Measurements from ENCODE around the gene SEMA7A.

Gene SEMA7A

DNA sequence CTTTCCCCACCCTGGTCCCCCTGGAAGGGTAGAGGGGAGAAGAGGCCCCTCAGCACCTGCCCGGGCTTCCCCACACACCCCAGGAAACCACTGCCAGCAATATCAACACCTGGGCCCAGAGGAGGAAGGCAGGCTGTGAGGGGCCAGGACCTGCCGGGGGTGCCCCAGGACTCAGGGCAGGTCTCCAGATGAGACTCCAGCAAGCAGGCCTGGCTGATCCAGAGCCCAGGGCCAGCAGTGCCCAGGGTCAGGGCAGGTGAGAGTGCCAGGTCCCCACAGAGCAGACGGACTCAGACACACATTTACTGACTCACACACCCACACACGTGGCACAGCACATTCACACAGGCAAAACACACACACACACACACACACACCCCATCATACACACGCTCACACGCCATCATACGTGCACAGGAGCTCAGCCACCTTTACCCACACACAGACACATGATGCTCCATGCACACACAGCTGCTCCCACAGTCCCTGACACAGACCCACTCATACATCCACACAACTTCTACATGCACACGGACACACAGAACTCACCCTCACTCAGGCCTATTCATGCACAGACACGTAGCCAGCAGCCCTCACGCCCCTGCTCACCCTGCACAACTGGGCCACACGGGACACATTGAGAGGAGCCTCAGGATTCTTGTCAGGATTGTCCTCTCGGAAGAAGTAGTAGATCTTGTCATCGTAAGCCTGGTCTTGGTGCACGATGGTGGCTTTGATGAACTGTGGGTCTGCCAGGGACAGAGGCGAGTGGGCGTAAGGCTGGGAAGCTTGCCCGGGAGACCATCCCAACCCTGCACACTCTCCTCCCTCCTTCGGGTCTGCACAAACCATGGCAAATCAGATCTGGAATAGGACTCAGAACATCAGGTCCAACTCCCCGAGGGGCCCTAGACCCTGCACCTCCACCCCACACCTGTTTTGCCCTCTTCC is 17.5 kb downstream of the SEMA7A start:
- DNase-seq (no peak), ATAC-seq (no peak)
- H3K27me3 Mint-ChIP-seq = no peaks in the 10 kb centered on the region
- no peak overlapping the region for H3K4me3 Mint-ChIP-seq
- no peaks in the 10 kb centered on the region for H3K9me3 Mint-ChIP-seq
- H3K27ac Mint-ChIP-seq = peak overlapping the region; percentile 0 to 55
- H3K4me1 Mint-ChIP-seq = peaks cover 70% of the 10 kb centered on the region

DNA sequence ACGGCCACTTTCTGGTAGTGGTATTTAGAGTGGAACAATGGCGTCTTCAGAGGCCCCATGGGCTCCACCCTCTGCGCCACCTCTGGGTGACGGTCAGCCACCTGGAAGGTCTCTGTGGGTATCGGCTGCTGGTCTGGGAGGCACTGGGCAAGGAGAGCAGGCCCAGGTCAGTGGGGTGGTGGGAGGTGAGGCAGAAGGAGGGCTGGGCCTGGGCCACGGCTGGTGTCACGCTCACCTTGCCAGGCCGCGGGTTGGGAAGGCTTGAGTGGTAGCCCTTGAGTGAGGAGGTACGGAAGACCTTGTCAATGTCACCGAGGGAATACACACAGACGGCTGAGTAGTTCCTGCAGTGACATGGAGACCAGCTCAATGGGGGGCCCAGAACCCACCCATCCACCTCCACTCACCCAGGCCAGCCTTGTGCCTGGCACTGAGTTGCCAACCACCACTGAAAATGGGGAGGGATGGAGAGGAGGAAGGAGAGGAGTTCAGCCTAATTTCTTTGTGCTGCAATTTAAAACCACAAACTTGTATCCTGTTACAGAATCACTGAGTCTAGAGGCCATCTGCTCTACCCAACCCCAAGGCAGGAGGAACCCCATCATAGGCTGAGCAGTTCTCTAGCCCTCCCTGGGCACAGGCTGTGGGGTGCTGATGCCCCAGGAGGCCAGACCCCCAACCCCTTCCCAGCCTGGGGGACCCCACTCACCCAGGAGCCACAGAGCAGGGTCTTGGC is 19.0 kb downstream of the SEMA7A start:
- ATAC-seq (no peak), DNase-seq (no peak)
- Mint-ChIP-seq H3K27me3 (no peaks in the 10 kb centered on the region), H3K9me3 (no peaks in the 10 kb centered on the region), H3K4me3 (no peak overlapping the region), H3K27ac (no peak overlapping the region), H3K4me1 (peaks cover 55% of the 10 kb centered on the region)

- Mint-ChIP-seq H3K4me1 (peaks cover 49% of the 10 kb centered on the region), H3K27ac (peak overlapping the region in 1 of 2 donors; percentile 67), H3K27me3 (no peaks in the 10 kb centered on the region), H3K4me3 (no peak overlapping the region), H3K9me3 (no peaks in the 10 kb centered on the region)
- DNase-seq (no peak), ATAC-seq (no peak)
Measured at GRCh38 chr15:74414081-74414580, 19.6 kb downstream of the SEMA7A start.

GRCh38 chr15:74413350-74414080 is 20.2 kb downstream of the SEMA7A start:
- no peaks in the 10 kb centered on the region for H3K27me3 Mint-ChIP-seq
- ATAC-seq (no peak), DNase-seq (no peak)
- H3K4me3 Mint-ChIP-seq = no peak overlapping the region
- H3K4me1 Mint-ChIP-seq = peaks cover 49% of the 10 kb centered on the region
- H3K9me3 Mint-ChIP-seq = no peaks in the 10 kb centered on the region
- peak overlapping the region; percentile 51 to 75 for H3K27ac Mint-ChIP-seq

DNA sequence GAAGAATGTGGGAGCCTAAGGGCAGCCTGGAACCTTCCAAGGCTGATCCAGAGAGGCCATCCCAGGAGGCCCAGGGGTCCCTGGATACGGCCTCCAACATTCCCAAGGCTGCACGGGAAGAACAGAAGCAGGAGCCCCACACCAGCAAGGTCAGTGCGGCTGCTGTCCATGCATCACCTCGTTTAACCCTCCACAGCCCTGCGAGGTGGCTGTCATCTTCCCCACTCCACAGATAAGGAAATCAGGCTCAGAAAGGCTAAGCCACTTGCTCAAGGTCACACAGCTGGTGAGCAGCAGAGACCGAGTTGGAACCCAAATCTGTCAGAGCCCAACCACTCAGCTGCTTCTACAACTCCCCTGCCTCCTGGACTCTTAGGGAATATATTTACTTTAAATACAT is 21.6 kb downstream of the SEMA7A start:
- no peaks in the 10 kb centered on the region for H3K27me3 Mint-ChIP-seq
- H3K4me1 Mint-ChIP-seq = peaks cover 48% of the 10 kb centered on the region
- H3K27ac Mint-ChIP-seq = no peak overlapping the region
- DNase-seq (no peak), ATAC-seq (no peak)
- no peak overlapping the region for H3K4me3 Mint-ChIP-seq
- H3K9me3 Mint-ChIP-seq = no peaks in the 10 kb centered on the region

DNA sequence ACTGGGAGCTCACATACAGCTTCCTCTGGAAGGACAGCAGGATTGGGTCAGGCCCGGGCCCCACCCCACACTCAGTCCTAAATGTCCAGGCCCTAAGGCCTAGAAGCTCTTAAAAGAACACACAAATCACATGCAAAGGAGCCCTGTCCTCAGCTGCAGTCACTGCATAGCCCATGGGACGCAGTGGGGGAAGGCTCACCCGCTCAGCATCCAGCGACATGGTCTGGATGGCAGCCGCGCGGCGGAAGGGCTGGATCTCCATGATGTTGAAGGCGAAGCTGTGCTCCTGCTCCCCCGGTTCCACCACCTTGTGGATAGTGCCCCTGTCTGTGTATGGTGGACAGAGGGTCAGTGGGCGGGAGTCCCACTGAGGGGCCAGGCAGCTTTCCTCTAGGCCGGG is 22.1 kb downstream of the SEMA7A start:
- H3K27me3 Mint-ChIP-seq = no peaks in the 10 kb centered on the region
- peaks cover 48% of the 10 kb centered on the region for H3K4me1 Mint-ChIP-seq
- DNase-seq (no peak), ATAC-seq (no peak)
- H3K27ac Mint-ChIP-seq = peak overlapping the region in 1 of 2 donors; percentile 79
- H3K4me3 Mint-ChIP-seq = no peak overlapping the region
- H3K9me3 Mint-ChIP-seq = no peaks in the 10 kb centered on the region

DNA sequence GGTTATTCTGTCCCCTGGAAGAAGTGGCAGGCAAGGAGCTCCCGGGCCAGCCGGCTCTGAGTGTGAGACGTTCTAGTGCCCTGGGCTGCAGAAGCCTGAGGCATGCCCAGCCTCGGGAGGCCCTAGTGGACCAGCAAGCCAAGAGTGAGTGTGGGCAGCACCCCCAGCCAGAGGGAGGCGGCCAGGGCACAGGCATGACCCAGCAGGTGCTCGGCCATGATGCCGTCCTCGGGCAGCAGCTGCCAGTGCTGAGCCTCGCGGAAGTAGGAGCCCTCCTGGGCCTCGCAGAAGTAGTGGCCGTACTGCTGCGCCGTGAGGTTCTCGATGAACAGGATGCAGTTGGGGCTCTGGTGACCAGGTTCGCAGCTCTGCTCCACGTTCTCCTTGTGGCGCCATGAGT is 23.3 kb downstream of the SEMA7A start:
- peaks cover 48% of the 10 kb centered on the region for H3K4me1 Mint-ChIP-seq
- H3K9me3 Mint-ChIP-seq = no peaks in the 10 kb centered on the region
- DNase-seq (no peak), ATAC-seq (no peak)
- H3K27ac Mint-ChIP-seq = no peak overlapping the region
- H3K4me3 Mint-ChIP-seq = no peak overlapping the region
- H3K27me3 Mint-ChIP-seq = no peaks in the 10 kb centered on the region

- Mint-ChIP-seq H3K4me3 (no peak overlapping the region), H3K4me1 (peaks cover 46% of the 10 kb centered on the region), H3K9me3 (no peaks in the 10 kb centered on the region), H3K27ac (no peak overlapping the region), H3K27me3 (no peaks in the 10 kb centered on the region)
- DNase-seq (no peak), ATAC-seq (no peak)
Measured at GRCh38 chr15:74409225-74409624, 24.5 kb downstream of the SEMA7A start.

- H3K27ac Mint-ChIP-seq = no peak overlapping the region
- H3K4me1 Mint-ChIP-seq = peaks cover 46% of the 10 kb centered on the region
- H3K4me3 Mint-ChIP-seq = no peak overlapping the region
- DNase-seq (no peak), ATAC-seq (no peak)
- no peaks in the 10 kb centered on the region for H3K27me3 Mint-ChIP-seq
- H3K9me3 Mint-ChIP-seq = no peaks in the 10 kb centered on the region
Measured at GRCh38 chr15:74408815-74409214, 24.9 kb downstream of the SEMA7A start.

DNA sequence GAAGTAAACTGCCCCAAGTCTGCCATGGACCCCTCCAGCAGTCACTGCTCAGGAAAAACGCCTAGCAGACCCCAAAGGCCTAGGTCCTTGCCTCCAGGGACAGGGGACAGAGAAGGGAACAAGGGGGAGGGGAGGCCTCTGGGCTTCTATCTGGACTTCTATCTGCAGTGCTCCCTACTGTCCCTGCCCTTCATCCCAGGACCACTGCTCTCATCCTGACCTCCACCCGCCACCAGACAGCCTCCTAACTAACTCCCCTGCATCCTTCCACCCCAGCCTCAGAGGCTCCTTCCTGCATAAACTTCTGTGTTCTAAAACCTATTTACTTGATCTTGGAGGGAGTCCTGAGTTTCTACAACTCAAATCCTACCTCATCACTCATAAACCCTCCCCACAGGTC is 25.4 kb downstream of the SEMA7A start:
- DNase-seq = no peak
- H3K27ac Mint-ChIP-seq = peak overlapping the region in 1 of 2 donors; percentile 42
- ATAC-seq = peak; percentile 4
- H3K9me3 Mint-ChIP-seq = no peaks in the 10 kb centered on the region
- H3K27me3 Mint-ChIP-seq = no peaks in the 10 kb centered on the region
- peaks cover 49% of the 10 kb centered on the region for H3K4me1 Mint-ChIP-seq
- H3K4me3 Mint-ChIP-seq = no peak overlapping the region

- H3K4me3 Mint-ChIP-seq = no peak overlapping the region
- H3K4me1 Mint-ChIP-seq = peaks cover 62% of the 10 kb centered on the region
- peak overlapping the region; percentile 26 to 57 for H3K27ac Mint-ChIP-seq
- H3K27me3 Mint-ChIP-seq = no peaks in the 10 kb centered on the region
- ATAC-seq (no peak), DNase-seq (no peak)
- no peaks in the 10 kb centered on the region for H3K9me3 Mint-ChIP-seq
Measured at GRCh38 chr15:74406992-74407705, 26.6 kb downstream of the SEMA7A start.

DNA sequence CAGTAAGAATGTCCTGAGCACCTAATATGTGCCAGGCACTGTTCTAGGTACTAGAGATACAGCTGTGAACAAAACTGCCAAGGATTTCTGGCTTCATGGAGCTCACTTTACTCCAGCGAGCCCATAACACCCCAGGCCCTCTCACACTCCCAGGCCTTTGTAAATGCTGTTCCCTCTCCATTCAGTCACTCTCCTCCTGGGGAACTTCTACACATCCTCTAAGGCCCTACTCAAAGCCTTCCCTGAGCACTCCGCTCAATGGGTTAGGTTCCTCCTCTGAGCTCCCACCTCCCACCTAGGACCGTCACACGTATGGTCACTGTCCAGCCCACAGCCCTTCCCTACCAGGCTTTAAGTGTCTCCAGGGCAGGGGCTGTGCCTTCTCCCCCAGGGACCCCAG is 27.2 kb downstream of the SEMA7A start:
- Mint-ChIP-seq H3K4me1 (peaks cover 68% of the 10 kb centered on the region), H3K27me3 (no peaks in the 10 kb centered on the region), H3K9me3 (no peaks in the 10 kb centered on the region), H3K27ac (peak overlapping the region; percentile 1 to 57), H3K4me3 (no peak overlapping the region)
- ATAC-seq = no peak
- no peak for DNase-seq

DNA sequence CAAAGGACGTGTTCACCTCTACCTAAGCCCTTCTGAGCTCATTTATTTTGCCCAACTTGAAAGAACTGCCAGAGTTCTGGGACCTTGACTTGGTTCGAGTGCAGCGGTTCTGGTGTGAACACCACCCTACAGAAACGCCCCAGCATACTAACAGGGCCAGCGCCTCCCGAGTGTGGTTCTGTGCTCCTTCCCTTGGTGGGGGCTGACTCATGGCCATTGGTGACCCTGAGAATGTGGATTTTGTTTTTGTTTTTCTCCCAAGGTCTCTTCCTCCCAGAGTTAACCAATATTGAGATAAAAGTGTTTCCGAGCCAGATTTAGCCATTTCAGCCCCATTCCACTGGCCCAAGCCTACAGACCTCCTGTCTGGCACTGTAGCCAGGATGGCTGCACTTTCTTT is 27.9 kb downstream of the SEMA7A start:
- no peaks in the 10 kb centered on the region for H3K9me3 Mint-ChIP-seq
- ATAC-seq = no peak
- no peak for DNase-seq
- H3K4me3 Mint-ChIP-seq = no peak overlapping the region
- H3K27ac Mint-ChIP-seq = no peak overlapping the region
- H3K27me3 Mint-ChIP-seq = no peaks in the 10 kb centered on the region
- H3K4me1 Mint-ChIP-seq = peaks cover 75% of the 10 kb centered on the region

- DNase-seq = no peak
- Mint-ChIP-seq H3K4me1 (peaks cover 92% of the 10 kb centered on the region), H3K4me3 (peak overlapping the region; percentile 24 to 51)
Measured at GRCh38 chr15:74403991-74404563, 29.7 kb downstream of the SEMA7A start.

DNA sequence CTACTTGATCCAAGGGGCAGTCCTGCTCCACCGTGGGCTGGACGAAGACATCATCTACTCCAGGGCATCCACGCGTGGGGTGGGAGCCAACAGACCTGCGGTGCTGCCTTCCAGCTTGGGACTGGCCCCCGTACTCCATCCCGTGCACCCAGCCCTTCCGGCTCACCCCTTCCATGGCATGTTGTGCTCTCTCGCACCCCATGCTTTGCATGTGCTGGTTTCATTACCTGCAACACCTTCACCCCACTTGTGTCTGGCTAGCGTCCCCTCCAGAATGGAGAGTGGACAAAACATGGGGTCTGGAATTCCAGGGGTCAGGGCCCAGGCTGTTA is 30.2 kb downstream of the SEMA7A start:
- H3K9me3 Mint-ChIP-seq = no peaks in the 10 kb centered on the region
- H3K27ac Mint-ChIP-seq = peak overlapping the region; percentile 48 to 90
- no peak for DNase-seq
- ATAC-seq = no peak
- H3K4me1 Mint-ChIP-seq = peaks cover 92% of the 10 kb centered on the region
- no peaks in the 10 kb centered on the region for H3K27me3 Mint-ChIP-seq
- peak overlapping the region; percentile 24 to 51 for H3K4me3 Mint-ChIP-seq

More at GRCh38 chr15:74403991-74404563, 29.7 kb downstream of the SEMA7A start:
- H3K27ac Mint-ChIP-seq = peak overlapping the region in 1 of 2 donors; percentile 90
- H3K27me3 Mint-ChIP-seq = no peaks in the 10 kb centered on the region
- no peaks in the 10 kb centered on the region for H3K9me3 Mint-ChIP-seq
- ATAC-seq = no peak
